DOHH2 (cell line): Measurements from ENCODE around the gene SELENOP.

ENCODE experiments used
- EZH2phosphoT487 ChIP-seq: fragments of 200-600 bp; sonication (generic); IDR thresholded peaks from 2 replicates; pipeline ENCODE4 v1.6.1; 2017; ENCODE audit warnings: borderline replicate concordance, mild to moderate bottlenecking, antibody characterized with exemption, low read length, moderate library complexity, mixed read lengths
- TF ChIP-seq, protein P1 (sequence below): fragments of 200-600 bp; sonication (generic); IDR thresholded peaks from one replicate; pipeline ENCODE4 v1.5.1; 2014; ENCODE audit warnings: antibody characterized with exemption, mild to moderate bottlenecking, low read depth, low read length; ENCODE audit not compliant: poor library complexity, severe bottlenecking

DNA sequence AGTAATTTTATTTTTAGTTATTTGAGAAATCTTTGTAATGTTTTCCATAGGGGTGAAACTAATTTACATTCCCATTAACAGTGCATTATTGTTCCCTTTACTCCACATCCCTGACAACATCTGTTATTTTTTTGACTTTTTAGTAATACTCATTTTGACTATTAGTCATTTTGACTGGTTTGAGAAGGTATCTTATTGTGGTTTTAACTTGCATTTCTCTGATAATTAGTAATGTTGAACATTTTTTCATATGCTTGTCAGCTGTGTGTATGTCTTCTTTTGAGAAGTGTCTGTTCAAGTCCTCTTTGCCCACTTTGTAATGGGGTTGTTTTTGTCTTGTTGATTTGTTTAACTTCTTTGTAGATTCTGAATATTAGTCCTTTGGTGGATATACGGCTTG is 27.6 kb downstream of the SELENOP start:
- TF ChIP-seq, protein P1, sequence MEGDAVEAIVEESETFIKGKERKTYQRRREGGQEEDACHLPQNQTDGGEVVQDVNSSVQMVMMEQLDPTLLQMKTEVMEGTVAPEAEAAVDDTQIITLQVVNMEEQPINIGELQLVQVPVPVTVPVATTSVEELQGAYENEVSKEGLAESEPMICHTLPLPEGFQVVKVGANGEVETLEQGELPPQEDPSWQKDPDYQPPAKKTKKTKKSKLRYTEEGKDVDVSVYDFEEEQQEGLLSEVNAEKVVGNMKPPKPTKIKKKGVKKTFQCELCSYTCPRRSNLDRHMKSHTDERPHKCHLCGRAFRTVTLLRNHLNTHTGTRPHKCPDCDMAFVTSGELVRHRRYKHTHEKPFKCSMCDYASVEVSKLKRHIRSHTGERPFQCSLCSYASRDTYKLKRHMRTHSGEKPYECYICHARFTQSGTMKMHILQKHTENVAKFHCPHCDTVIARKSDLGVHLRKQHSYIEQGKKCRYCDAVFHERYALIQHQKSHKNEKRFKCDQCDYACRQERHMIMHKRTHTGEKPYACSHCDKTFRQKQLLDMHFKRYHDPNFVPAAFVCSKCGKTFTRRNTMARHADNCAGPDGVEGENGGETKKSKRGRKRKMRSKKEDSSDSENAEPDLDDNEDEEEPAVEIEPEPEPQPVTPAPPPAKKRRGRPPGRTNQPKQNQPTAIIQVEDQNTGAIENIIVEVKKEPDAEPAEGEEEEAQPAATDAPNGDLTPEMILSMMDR, result no peak
- no peak for TF ChIP-seq EZH2phosphoT487
